CD4-positive, alpha-beta memory T cell (primary cell): ENCODE results near the gene TMOD3. TPM values are rescaled to one million over a fixed set of nuclear protein-coding genes. Genes with fewer than 3 reads are reported as not detected.
A peak's percentile ranks its signal among the peaks of the same experiment; 100 is the strongest.

ENCODE experiments used
- CTCF ChIA-PET: fragments of 350-600 bp; sonication (Branson Sonifier 250); formaldehyde crosslinking; loops from one replicate; lab custom pipeline; 2021; ENCODE audit warnings: inconsistent platforms; ENCODE audit not compliant: partially characterized antibody; lab: Charles Lee
- POLR2A ChIA-PET: fragments of 350-600 bp; sonication (Branson Sonifier 250); formaldehyde crosslinking; loops from one replicate; lab custom pipeline; 2021; ENCODE audit not compliant: partially characterized antibody; lab: Charles Lee
- DNase-seq, 5 donors: peaks; one replicate each; pipeline versions ENCODE4 v3.0.0 to v3.0.0-alpha.2; 2020 to 2022; ENCODE audit warnings: mixed read lengths in 1 of 5
- H3K27ac ChIP-seq: one replicate; pipeline ENCODE4 v1.7.0; 2013; ENCODE audit warnings: low read depth, low read length
- H3K27me3 ChIP-seq: 2 replicates; pipeline ENCODE4 v1.7.0; 2013; ENCODE audit warnings: mild to moderate bottlenecking, low read length, moderate library complexity; ENCODE audit not compliant: insufficient read depth
- H3K36me3 ChIP-seq: 2 replicates; pipeline ENCODE4 v1.7.0; 2013; ENCODE audit warnings: mild to moderate bottlenecking, low read length, moderate library complexity; ENCODE audit not compliant: insufficient read depth
- H3K4me1 ChIP-seq: 2 replicates; pipeline ENCODE4 v1.7.0; 2013; ENCODE audit warnings: mild to moderate bottlenecking, low read length, moderate library complexity; ENCODE audit not compliant: insufficient read depth
- H3K4me3 ChIP-seq, 2 donors: one replicate each; pipeline ENCODE4 v1.7.0; 2013; ENCODE audit warnings: low read length in 2 of 2, mild to moderate bottlenecking in 1 of 2
- H3K9me3 ChIP-seq, 2 donors: one replicate each; pipeline ENCODE4 v1.7.0; 2013; ENCODE audit warnings: low read length in 2 of 2, control low read depth in 1 of 2; ENCODE audit not compliant: control insufficient read depth in 1 of 2
- H3K27ac Mint-ChIP-seq, 7 donors: one replicate each; pipeline ENCODE4 v1.8.0; 2020 to 2021; ENCODE audit warnings: mixed read lengths in 7 of 7, mild to moderate bottlenecking in 6 of 7, inconsistent platforms in 3 of 7, moderate library complexity in 3 of 7
- H3K27me3 Mint-ChIP-seq, 2 donors: one replicate each; pipeline ENCODE4 v1.8.0; 2020 to 2021; ENCODE audit warnings: mixed read lengths in 2 of 2
- H3K36me3 Mint-ChIP-seq, 2 donors: one replicate each; pipeline ENCODE4 v1.8.0; 2020 to 2021; ENCODE audit warnings: mixed read lengths in 2 of 2, inconsistent platforms in 1 of 2, mild to moderate bottlenecking in 1 of 2
- H3K4me1 Mint-ChIP-seq, 4 donors: one replicate each; pipeline ENCODE4 v1.8.0; 2020 to 2021; ENCODE audit warnings: mixed read lengths in 4 of 4, mild to moderate bottlenecking in 1 of 4
- H3K4me3 Mint-ChIP-seq, 8 donors: one replicate each; pipeline ENCODE4 v1.8.0; 2020 to 2021; ENCODE audit warnings: mixed read lengths in 8 of 8, mild to moderate bottlenecking in 7 of 8, moderate library complexity in 6 of 8, inconsistent platforms in 3 of 8
- H3K9me3 Mint-ChIP-seq, 8 donors: one replicate each; pipeline ENCODE4 v1.8.0; 2020 to 2021; ENCODE audit warnings: mixed read lengths in 8 of 8, mild to moderate bottlenecking in 5 of 8, inconsistent platforms in 3 of 8, moderate library complexity in 1 of 8
- intact Hi-C: fragments of 100-400 bp; cut with micrococcal nuclease; formaldehyde crosslinking; loops from one replicate; pipeline ENCODE4 v1.15.1; 2023
- polyA plus RNA-seq, 2 donors: library from polyadenylated mRNA; unstranded; fragments of 300-500 nt; fragmentation: Illumina TruSeq; gene quantifications; one replicate each; pipeline ENCODE4 v1.2.3, GENCODE V29; 2021
- total RNA-seq, 2 experiments: library from RNA; stranded (reverse); gene quantifications; one replicate each; pipeline ENCODE4 v1.2.3, GENCODE V29; 2021

TMOD3 gene
- total and polyA plus RNA-seq, 4 experiments from 2014 or later, result 37.8 to 59.3 (median 46.4) TPM

- no peaks in the 10 kb centered on the region for H3K4me1 Mint-ChIP-seq
- intact Hi-C loops, result no loop called here
- no peak overlapping the region for H3K4me3 ChIP-seq
- H3K27ac ChIP-seq, result no peak overlapping the region
- H3K4me1 ChIP-seq, result no peaks in the 10 kb centered on the region
- no peaks in the 10 kb centered on the region for H3K9me3 ChIP-seq
- H3K27ac Mint-ChIP-seq, result no peak overlapping the region
- POLR2A ChIA-PET, result no interaction called here
- H3K27me3 ChIP-seq, result no peaks in the 10 kb centered on the region
- peaks cover 12 to 30% of the 10 kb centered on the region in 2 donors for H3K36me3 Mint-ChIP-seq
- DNase-seq, result no peak
- no peak overlapping the region for H3K4me3 Mint-ChIP-seq
- no peaks in the 10 kb centered on the region for H3K27me3 Mint-ChIP-seq
- CTCF ChIA-PET, result interaction anchor here (0.6 to 1.1 kb wide), 3 partner anchors 12 to 148 kb away, joined by 3 to 4 read pairs (median 3); no protein-coding TSS in a partner anchor
- H3K36me3 ChIP-seq, result peaks cover 9% of the 10 kb centered on the region
- H3K9me3 Mint-ChIP-seq, result no peaks in the 10 kb centered on the region
Observed at GRCh38 chr15:51932161-51932560, 102.7 kb downstream of the TMOD3 start.

- DNase-seq, result no peak
- peaks cover 0 to 2% (median 0%) of the 10 kb centered on the region in 8 donors for H3K9me3 Mint-ChIP-seq
- no peak overlapping the region for H3K4me3 Mint-ChIP-seq
- ChIA-PET CTCF (interaction anchor here (0.8 to 1.2 kb wide), 3 partner anchors 10 to 143 kb away, joined by 3 to 4 read pairs (median 3); no protein-coding TSS in a partner anchor), POLR2A (no interaction called here)
- H3K27me3 Mint-ChIP-seq, result no peaks in the 10 kb centered on the region
- H3K27me3 ChIP-seq, result no peaks in the 10 kb centered on the region
- peaks cover 17% of the 10 kb centered on the region for H3K36me3 ChIP-seq
- no peak overlapping the region for H3K27ac ChIP-seq
- H3K9me3 ChIP-seq, result no peaks in the 10 kb centered on the region
- no peaks in the 10 kb centered on the region for H3K4me1 ChIP-seq
- peaks cover 23 to 40% of the 10 kb centered on the region in 2 donors for H3K36me3 Mint-ChIP-seq
- peak overlapping the region in 5 of 7 donors; percentile 10 to 57 (median 46) for H3K27ac Mint-ChIP-seq
- no peak overlapping the region for H3K4me3 ChIP-seq
- intact Hi-C loops, result no loop called here
- peaks cover 0 to 4% (median 0%) of the 10 kb centered on the region in 4 donors for H3K4me1 Mint-ChIP-seq
Observed at GRCh38 chr15:51935466-51936104, 106.1 kb downstream of the TMOD3 start.

GRCh38 chr15:51936105-51936478, 106.6 kb downstream of the TMOD3 start:
- peak overlapping the region in 1 of 7 donors; percentile 22 for H3K27ac Mint-ChIP-seq
- intact Hi-C loops, result no loop called here

GRCh38 chr15:51938286-51938685, 108.8 kb downstream of the TMOD3 start:
- intact Hi-C loops, result no loop called here
- POLR2A ChIA-PET, result no interaction called here
- H3K4me3 Mint-ChIP-seq, result no peak overlapping the region

More at GRCh38 chr15:51936105-51936478, 106.6 kb downstream of the TMOD3 start:
- Histone ChIP-seq H3K9me3 (no peaks in the 10 kb centered on the region), H3K4me3 (no peak overlapping the region), H3K27ac (no peak overlapping the region), H3K4me1 (no peaks in the 10 kb centered on the region), H3K27me3 (no peaks in the 10 kb centered on the region), H3K36me3 (peaks cover 17% of the 10 kb centered on the region)
- no peak for DNase-seq
- Mint-ChIP-seq H3K36me3 (peaks cover 23 to 37% of the 10 kb centered on the region in 2 donors), H3K27me3 (no peaks in the 10 kb centered on the region), H3K4me3 (no peak overlapping the region), H3K9me3 (peaks cover 0 to 2% (median 0%) of the 10 kb centered on the region in 8 donors), H3K4me1 (peaks cover 0 to 4% (median 0%) of the 10 kb centered on the region in 4 donors)
- ChIA-PET CTCF (interaction anchor here (0.6 to 1.2 kb wide), 4 partner anchors 10 to 143 kb away, joined by 3 to 4 read pairs (median 3); no protein-coding TSS in a partner anchor), POLR2A (no interaction called here)

GRCh38 chr15:51939216-51939615, 109.8 kb downstream of the TMOD3 start:
- Mint-ChIP-seq H3K27ac (peak overlapping the region in 4 of 7 donors; percentile 4 to 82 (median 44)), H3K4me3 (no peak overlapping the region), H3K9me3 (peaks cover 0 to 2% (median 0%) of the 10 kb centered on the region in 8 donors), H3K27me3 (no peaks in the 10 kb centered on the region), H3K4me1 (peaks cover 0 to 7% (median 4%) of the 10 kb centered on the region in 4 donors), H3K36me3 (peaks cover 40 to 57% of the 10 kb centered on the region in 2 donors)
- H3K9me3 ChIP-seq, result no peaks in the 10 kb centered on the region
- ChIA-PET POLR2A (no interaction called here), CTCF (no interaction called here)
- intact Hi-C loops, result no loop called here
- no peaks in the 10 kb centered on the region for H3K4me1 ChIP-seq
- no peak for DNase-seq
- peaks cover 25% of the 10 kb centered on the region for H3K36me3 ChIP-seq
- no peak overlapping the region for H3K27ac ChIP-seq
- no peaks in the 10 kb centered on the region for H3K27me3 ChIP-seq
- H3K4me3 ChIP-seq, result no peak overlapping the region

More at GRCh38 chr15:51938286-51938685, 108.8 kb downstream of the TMOD3 start:
- peak overlapping the region in 1 of 7 donors; percentile 74 for H3K27ac Mint-ChIP-seq
- H3K27me3 Mint-ChIP-seq, result no peaks in the 10 kb centered on the region
- no peak for DNase-seq
- CTCF ChIA-PET, result no interaction called here
- Histone ChIP-seq H3K27me3 (no peaks in the 10 kb centered on the region), H3K27ac (no peak overlapping the region), H3K9me3 (no peaks in the 10 kb centered on the region), H3K36me3 (peaks cover 25% of the 10 kb centered on the region), H3K4me3 (no peak overlapping the region), H3K4me1 (no peaks in the 10 kb centered on the region)
- H3K4me1 Mint-ChIP-seq, result peaks cover 0 to 5% (median 3%) of the 10 kb centered on the region in 4 donors
- H3K9me3 Mint-ChIP-seq, result peaks cover 0 to 2% (median 0%) of the 10 kb centered on the region in 8 donors
- peaks cover 34 to 48% of the 10 kb centered on the region in 2 donors for H3K36me3 Mint-ChIP-seq

GRCh38 chr15:51947124-51947523, 117.7 kb downstream of the TMOD3 start:
- Mint-ChIP-seq H3K4me1 (peaks cover 0 to 8% (median 4%) of the 10 kb centered on the region in 4 donors), H3K27me3 (no peaks in the 10 kb centered on the region), H3K36me3 (peaks cover 57 to 68% of the 10 kb centered on the region in 2 donors), H3K9me3 (no peaks in the 10 kb centered on the region), H3K4me3 (no peak overlapping the region), H3K27ac (peak overlapping the region in 3 of 7 donors; percentile 22 to 41 (median 26))
- H3K27ac ChIP-seq, result no peak overlapping the region
- DNase-seq, result no peak
- H3K4me3 ChIP-seq, result no peak overlapping the region
- intact Hi-C loops, result no loop called here
- peaks cover 56% of the 10 kb centered on the region for H3K36me3 ChIP-seq
- no peaks in the 10 kb centered on the region for H3K27me3 ChIP-seq
- no peaks in the 10 kb centered on the region for H3K4me1 ChIP-seq
- CTCF ChIA-PET, result no interaction called here
- H3K9me3 ChIP-seq, result no peaks in the 10 kb centered on the region
- POLR2A ChIA-PET, result interaction anchor here (1.0 kb wide), 1 partner anchor 24 kb away, joined by 3 read pairs; the partner anchor contains the start of gene LEO1

GRCh38 chr15:51952805-51953204, 123.4 kb downstream of the TMOD3 start:
- Histone ChIP-seq H3K27ac (no peak overlapping the region), H3K4me3 (no peak overlapping the region), H3K36me3 (peaks cover 70% of the 10 kb centered on the region), H3K27me3 (no peaks in the 10 kb centered on the region), H3K4me1 (no peaks in the 10 kb centered on the region), H3K9me3 (no peaks in the 10 kb centered on the region)
- no peak for DNase-seq
- H3K36me3 Mint-ChIP-seq, result peaks cover 58 to 74% of the 10 kb centered on the region in 2 donors
- H3K4me3 Mint-ChIP-seq, result no peak overlapping the region
- ChIA-PET POLR2A (no interaction called here), CTCF (no interaction called here)
- H3K4me1 Mint-ChIP-seq, result no peaks in the 10 kb centered on the region
- H3K27me3 Mint-ChIP-seq, result no peaks in the 10 kb centered on the region
- intact Hi-C loops, result no loop called here
- no peak overlapping the region for H3K27ac Mint-ChIP-seq
- H3K9me3 Mint-ChIP-seq, result no peaks in the 10 kb centered on the region
